Thyroid gland (tissue), 4 donors: Measurements from ENCODE around the gene PEX5.

Experiments
- POLR2A ChIP-seq, 2 donors: fragments of 450-650 bp; IDR thresholded peaks; one replicate each; pipeline ENCODE4 v1.6.1; 2017; ENCODE audit warnings: antibody characterized with exemption in 2 of 2, mild to moderate bottlenecking in 2 of 2, moderate library complexity in 1 of 2
- TF ChIP-seq, protein P1 (sequence below), 6 experiments: fragments of 200-600 bp in 3 of 6; fragments of 450-650 bp in 3 of 6; sonication (generic) in 3 of 6; IDR thresholded peaks; one replicate each; pipeline ENCODE4 v1.5.1; 2016 to 2019; ENCODE audit warnings: antibody characterized with exemption in 6 of 6, mild to moderate bottlenecking in 2 of 6, inconsistent platforms in 1 of 6, moderate library complexity in 1 of 6

- TF ChIP-seq, protein P1, sequence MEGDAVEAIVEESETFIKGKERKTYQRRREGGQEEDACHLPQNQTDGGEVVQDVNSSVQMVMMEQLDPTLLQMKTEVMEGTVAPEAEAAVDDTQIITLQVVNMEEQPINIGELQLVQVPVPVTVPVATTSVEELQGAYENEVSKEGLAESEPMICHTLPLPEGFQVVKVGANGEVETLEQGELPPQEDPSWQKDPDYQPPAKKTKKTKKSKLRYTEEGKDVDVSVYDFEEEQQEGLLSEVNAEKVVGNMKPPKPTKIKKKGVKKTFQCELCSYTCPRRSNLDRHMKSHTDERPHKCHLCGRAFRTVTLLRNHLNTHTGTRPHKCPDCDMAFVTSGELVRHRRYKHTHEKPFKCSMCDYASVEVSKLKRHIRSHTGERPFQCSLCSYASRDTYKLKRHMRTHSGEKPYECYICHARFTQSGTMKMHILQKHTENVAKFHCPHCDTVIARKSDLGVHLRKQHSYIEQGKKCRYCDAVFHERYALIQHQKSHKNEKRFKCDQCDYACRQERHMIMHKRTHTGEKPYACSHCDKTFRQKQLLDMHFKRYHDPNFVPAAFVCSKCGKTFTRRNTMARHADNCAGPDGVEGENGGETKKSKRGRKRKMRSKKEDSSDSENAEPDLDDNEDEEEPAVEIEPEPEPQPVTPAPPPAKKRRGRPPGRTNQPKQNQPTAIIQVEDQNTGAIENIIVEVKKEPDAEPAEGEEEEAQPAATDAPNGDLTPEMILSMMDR (IDR thresholded peaks at IDR 0.05), result no peak
- TF ChIP-seq POLR2A (IDR thresholded peaks at IDR 0.05), result no peak
Observed at GRCh38 chr12:7151532-7151931, 38.0 kb upstream of the PEX5 start.
